Heart right ventricle (tissue), 16 donors: ENCODE data around the gene MUC13. TPM values are rescaled to one million over a fixed set of nuclear protein-coding genes. Genes with fewer than 3 reads are reported as not detected.

Source experiments
- ATAC-seq, 8 donors: fragments of 200-7000 bp; cut with Tn5 transposase; one replicate each; pipeline ENCODE4 v1.9.1; 2020; ENCODE audit warnings: mild to moderate bottlenecking in 8 of 8, moderate library complexity in 8 of 8, moderate number of reproducible peaks in 1 of 8
- DNase-seq, 2 donors: peaks; one replicate each; pipeline ENCODE4 v3.0.0-alpha.2; 2020
- H3K27ac ChIP-seq, 10 donors: fragments of 200-600 bp; sonication (generic) in 2 of 10; one replicate each; pipeline versions ENCODE4 v1.5.0 to v1.8.0; 2020 to 2022; ENCODE audit warnings: mild to moderate bottlenecking in 3 of 10
- H3K27me3 ChIP-seq, 7 donors: fragments of 200-600 bp; one replicate each; pipeline ENCODE4 v1.8.0; 2021 to 2022; ENCODE audit warnings: mild to moderate bottlenecking in 2 of 7
- H3K36me3 ChIP-seq, 9 donors: fragments of 200-600 bp; sonication (generic) in 1 of 9; one replicate each; pipeline versions ENCODE4 v1.5.0 to v1.8.0; 2020 to 2022; ENCODE audit warnings: mild to moderate bottlenecking in 2 of 9
- H3K4me1 ChIP-seq, 9 donors: fragments of 200-600 bp; sonication (generic) in 1 of 9; one replicate each; pipeline versions ENCODE4 v1.5.0 to v1.8.0; 2020 to 2022; ENCODE audit warnings: mild to moderate bottlenecking in 4 of 9
- H3K4me3 ChIP-seq, 10 donors: fragments of 200-600 bp; sonication (generic) in 2 of 10; one replicate each; pipeline versions ENCODE4 v1.5.0 to v1.8.0; 2020 to 2022; ENCODE audit warnings: mild to moderate bottlenecking in 7 of 10, moderate library complexity in 2 of 10
- H3K9me3 ChIP-seq, 11 donors: fragments of 200-600 bp in 10 of 11; sonication (generic) in 2 of 11; one replicate each; pipeline versions ENCODE4 v1.5.0 to v1.8.0; 2013 to 2022; ENCODE audit warnings: mild to moderate bottlenecking in 2 of 11, control low read depth in 1 of 11, moderate library complexity in 1 of 11
- whole genome bisulfite sequencing, 2 donors: extraction: QIAGEN DNeasy Blood & Tissue Kit; methylation state at CpG; one replicate each; pipeline ENCODE4 v1.1.7; 2013; ENCODE audit warnings: inconsistent platforms in 1 of 2; 5-methylcytosine and 5-hydroxymethylcytosine counted together
- intact Hi-C, 10 donors: fragments of 100-400 bp; cut with DNase I; formaldehyde crosslinking; loops; one replicate each; pipeline versions ENCODE4 v1.11.1 to v1.14.2; 2022
- polyA plus RNA-seq, 2 donors: library from polyadenylated mRNA; stranded (reverse); fragments of 200-250 nt; gene quantifications; one replicate each; pipeline ENCODE4 v1.2.3, GENCODE V29; 2013
- total RNA-seq, 10 donors: library from RNA; stranded (reverse); fragmentation: NEBNext Ultra II Directional in 3 of 10; extraction: Animal tissue kit (Norgen Biotek cat#: 25700) in 3 of 10; gene quantifications; one replicate each; pipeline versions ENCODE4 v1.2.1 to v1.2.4, GENCODE V29; 2021 to 2023
- TF ChIP-seq, protein P1 (sequence below), 9 donors: fragments of 200-600 bp; sonication (generic) in 2 of 9; IDR thresholded peaks; one replicate each; pipeline versions ENCODE4 v1.5.0 to v1.8.0; 2021 to 2022; ENCODE audit warnings: antibody characterized with exemption in 9 of 9, mild to moderate bottlenecking in 5 of 9, moderate library complexity in 1 of 9
- donor health status: Arrhythmogenic right ventricular cardiomyopathy.
- donor health status: ischemic (EF 13 %, LVEDD 7.1; RV severe dilation, severe dysfunction).
- donor health status: healthy with polysubstance abuse.
- donor health status: DM: no; HTN: yes; CAD: no.
- donor health status: DM: no; HTN: no; CAD: no.
- donor health status: ischemic (EF 25% LVEDD 6.9; RV normal size, moderate dysfunction).
- donor health status: ischemic (EF 25% LVEDD 5.7; RV mildly dilated, moderate dysfunction).
- donor health status: healthy.
- donor health status: DM: yes; HTN: yes; CAD: no.
- donor health status: Ischemic cardiomyopathy.
- donor health status: ischemic (EF 35%, LVEDD 5.7; RV mildly dilated, moderate dysfunction).
- donor health status: nonischemic (EF 11% LVEDD 7.7; RV severe dilation, severe dysfunction).
- donor health status: DM: yes; HTN: yes; CAD: no.
- donor health status: PGD.
- donor health status: ischemic (EF 29% LVEDD 5.4; RV normal size, mild dysfunction).
- donor health status: nonischemic (EF 23%, LVEDD 6.1; RV moderate dilation, normal function).

The MUC13 gene
- total and polyA plus RNA-seq, 12 donors, result 0.03 to 0.41 (median 0.37) TPM; not detected in 9

DNA sequence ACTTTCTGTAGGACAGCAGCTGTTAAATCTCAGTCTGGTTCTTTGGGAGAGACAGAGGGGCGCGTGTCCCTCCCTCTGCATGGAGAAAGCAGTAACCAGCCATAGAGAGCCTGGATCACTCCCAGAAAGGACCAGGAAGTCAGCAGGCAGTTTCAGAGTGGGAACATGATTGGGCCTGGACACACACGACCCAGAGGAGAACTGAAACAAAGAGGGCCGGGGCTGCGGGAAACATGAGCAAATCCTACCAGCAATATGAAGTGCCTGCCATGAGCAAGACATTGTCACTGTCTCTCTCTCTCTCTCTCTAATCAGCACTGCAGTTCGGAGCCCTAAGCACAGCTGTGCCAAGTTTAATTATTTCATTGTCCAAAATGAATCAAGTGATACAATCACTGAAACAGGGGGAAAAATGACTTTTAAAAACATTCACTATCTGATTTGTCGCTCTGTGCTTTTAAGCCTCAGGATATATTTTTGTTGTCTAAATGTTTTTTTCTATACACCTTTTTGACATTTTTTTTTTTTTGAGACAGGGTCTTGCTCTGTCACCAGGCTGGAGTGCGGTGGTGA lies 17.6 kb downstream of the MUC13 start:
- DNase-seq (peak in 1 of 2 donors; percentile 38), ATAC-seq (peak in 7 of 8 donors; percentile 32 to 81 (median 63))
- no peaks in the 10 kb centered on the region for H3K9me3 ChIP-seq
- 41 to 47% methylated on average over 8 of the region's 8 CpGs for WGBS, 2 donors
- H3K27ac ChIP-seq, result no peak overlapping the region
- H3K36me3 ChIP-seq, result no peaks in the 10 kb centered on the region
- H3K27me3 ChIP-seq, result no peaks in the 10 kb centered on the region
- no peak overlapping the region for H3K4me3 ChIP-seq
- TF ChIP-seq, protein P1, sequence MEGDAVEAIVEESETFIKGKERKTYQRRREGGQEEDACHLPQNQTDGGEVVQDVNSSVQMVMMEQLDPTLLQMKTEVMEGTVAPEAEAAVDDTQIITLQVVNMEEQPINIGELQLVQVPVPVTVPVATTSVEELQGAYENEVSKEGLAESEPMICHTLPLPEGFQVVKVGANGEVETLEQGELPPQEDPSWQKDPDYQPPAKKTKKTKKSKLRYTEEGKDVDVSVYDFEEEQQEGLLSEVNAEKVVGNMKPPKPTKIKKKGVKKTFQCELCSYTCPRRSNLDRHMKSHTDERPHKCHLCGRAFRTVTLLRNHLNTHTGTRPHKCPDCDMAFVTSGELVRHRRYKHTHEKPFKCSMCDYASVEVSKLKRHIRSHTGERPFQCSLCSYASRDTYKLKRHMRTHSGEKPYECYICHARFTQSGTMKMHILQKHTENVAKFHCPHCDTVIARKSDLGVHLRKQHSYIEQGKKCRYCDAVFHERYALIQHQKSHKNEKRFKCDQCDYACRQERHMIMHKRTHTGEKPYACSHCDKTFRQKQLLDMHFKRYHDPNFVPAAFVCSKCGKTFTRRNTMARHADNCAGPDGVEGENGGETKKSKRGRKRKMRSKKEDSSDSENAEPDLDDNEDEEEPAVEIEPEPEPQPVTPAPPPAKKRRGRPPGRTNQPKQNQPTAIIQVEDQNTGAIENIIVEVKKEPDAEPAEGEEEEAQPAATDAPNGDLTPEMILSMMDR (IDR thresholded peaks at IDR 0.05), result no peak
- intact Hi-C loops, result no loop called here
- peaks cover 0 to 11% (median 5%) of the 10 kb centered on the region in 9 donors for H3K4me1 ChIP-seq

DNA sequence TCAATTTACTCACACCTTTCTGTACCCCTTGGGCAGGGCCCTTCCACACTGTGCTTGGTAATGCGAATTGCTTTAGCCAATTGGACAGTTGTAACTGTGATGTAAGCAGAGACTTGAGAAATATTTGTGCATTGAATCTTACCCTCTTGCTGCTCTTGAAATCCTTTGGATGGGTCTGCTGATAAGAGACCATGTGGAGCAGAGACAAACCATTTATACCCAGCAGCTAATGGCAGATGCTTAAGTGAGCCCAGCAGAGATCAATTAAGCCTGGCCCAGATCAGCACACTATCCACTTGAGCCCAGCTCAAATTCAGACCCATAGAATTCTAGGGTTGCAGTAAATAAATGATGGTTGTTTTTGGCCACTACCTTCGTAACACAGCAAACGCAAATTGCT lies 19.3 kb downstream of the MUC13 start:
- intact Hi-C loops, result no loop called here
- TF ChIP-seq, protein P1 (IDR thresholded peaks at IDR 0.05), result no peak
- Histone ChIP-seq H3K27ac (no peak overlapping the region), H3K27me3 (no peaks in the 10 kb centered on the region), H3K4me3 (no peak overlapping the region), H3K36me3 (no peaks in the 10 kb centered on the region), H3K4me1 (peaks cover 0 to 9% (median 5%) of the 10 kb centered on the region in 9 donors), H3K9me3 (no peaks in the 10 kb centered on the region)
- DNase-seq (no peak), ATAC-seq (no peak)
- 94 to 97% methylated on average over 3 of the region's 3 CpGs for WGBS, 2 donors

DNA sequence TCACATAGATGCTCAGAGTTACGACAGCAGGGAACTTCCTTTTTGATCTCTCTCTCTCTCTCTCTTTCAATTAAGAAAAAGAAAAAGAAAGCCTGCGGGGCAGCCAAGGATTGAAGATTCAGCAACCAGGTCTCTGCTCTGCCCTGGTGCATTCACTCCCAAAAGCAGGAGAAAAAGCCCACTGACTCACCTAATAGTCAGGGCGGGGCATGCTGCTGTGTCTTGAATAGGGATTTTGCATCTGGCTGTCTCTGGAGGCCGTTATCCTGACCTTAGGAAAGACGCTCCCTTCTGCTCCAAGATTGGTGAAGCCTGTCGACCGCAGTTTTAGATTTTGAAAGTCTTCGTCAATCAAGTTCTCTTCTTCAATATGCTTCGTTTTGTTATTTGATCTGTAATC lies 26.6 kb downstream of the MUC13 start:
- DNase-seq (no peak), ATAC-seq (no peak)
- no peaks in the 10 kb centered on the region for H3K4me1 ChIP-seq
- WGBS, 2 donors, result 78 to 81% methylated on average over 9 of the region's 9 CpGs
- intact Hi-C loops, result loop anchor here in 4 of 10 donors (5.0 to 10.0 kb wide), 2 partner anchors 341 to 343 kb away; no protein-coding TSS in a partner anchor
- no peak overlapping the region for H3K27ac ChIP-seq
- H3K36me3 ChIP-seq, result no peaks in the 10 kb centered on the region
- no peaks in the 10 kb centered on the region for H3K27me3 ChIP-seq
- H3K9me3 ChIP-seq, result no peaks in the 10 kb centered on the region
- H3K4me3 ChIP-seq, result no peak overlapping the region
- TF ChIP-seq, protein P1 (IDR thresholded peaks at IDR 0.05), result no peak

DNA sequence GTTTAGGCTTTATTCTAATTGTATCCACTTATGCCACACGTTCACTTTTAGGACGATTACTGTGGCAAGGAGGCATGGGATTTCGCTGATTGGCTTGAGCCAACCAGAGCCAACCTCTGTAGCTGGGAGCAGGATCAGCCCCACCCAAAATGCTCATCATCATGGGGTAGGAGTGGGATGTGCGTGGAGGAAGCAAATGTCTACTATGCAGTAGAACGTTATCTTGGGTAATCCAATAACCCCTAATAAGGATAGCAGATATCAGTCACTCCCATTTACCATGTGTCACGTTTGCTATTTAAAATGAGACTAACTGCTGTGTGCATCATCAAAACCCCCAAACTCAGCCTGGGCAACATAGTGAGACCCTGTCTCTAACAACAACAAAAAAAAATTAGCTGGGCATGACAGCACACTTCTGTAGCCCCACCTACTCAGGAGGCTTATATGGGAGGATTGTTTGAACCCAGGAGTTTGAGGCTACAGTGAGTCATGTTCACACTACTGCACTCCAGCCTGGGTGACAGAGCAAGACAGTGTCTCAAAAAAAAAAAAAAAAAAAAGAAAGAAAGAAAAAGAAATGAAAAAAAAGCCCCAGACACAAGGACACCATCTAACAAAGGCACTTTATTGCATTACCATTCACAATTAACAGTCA lies 29.6 kb downstream of the MUC13 start:
- H3K36me3 ChIP-seq, result no peaks in the 10 kb centered on the region
- WGBS, 2 donors, result 80% methylated on average over 6 of the region's 6 CpGs
- H3K27me3 ChIP-seq, result no peaks in the 10 kb centered on the region
- peaks cover 0 to 15% (median 6%) of the 10 kb centered on the region in 9 donors for H3K4me1 ChIP-seq
- TF ChIP-seq, protein P1 (IDR thresholded peaks at IDR 0.05), result no peak
- H3K27ac ChIP-seq, result no peak overlapping the region
- intact Hi-C loops, result loop anchor here in 5 of 10 donors (5.0 to 10.0 kb wide), 3 partner anchors 123 to 340 kb away; no protein-coding TSS in a partner anchor
- H3K9me3 ChIP-seq, result no peaks in the 10 kb centered on the region
- DNase-seq (no peak), ATAC-seq (no peak)
- H3K4me3 ChIP-seq, result no peak overlapping the region
